Measurements from ENCODE around the gene OLIG3. TPM values are rescaled to one million over a fixed set of nuclear protein-coding genes. Genes with fewer than 3 reads are reported as not detected.

The OLIG3 gene
- polyA plus RNA-seq (ENCODE audit: insufficient read length in 12 of 12), result not detected
- long read RNA-seq, donor 1, result 0 reads
- long read RNA-seq, donor 2, result 0 reads
- long read RNA-seq, donor 3, result 0 reads
- long read RNA-seq, donor 4, result 0 reads
- long read RNA-seq, donor 5, result 0 reads
- long read RNA-seq, donor 6, result 0 reads
- long read RNA-seq, donor 7, result 0 reads
- long read RNA-seq, donor 8, result 0 reads
- long read RNA-seq, donor 9, result 0 reads
- long read RNA-seq, donor 10, result 0 reads
- long read RNA-seq, donor 11, result 0 reads

DNA sequence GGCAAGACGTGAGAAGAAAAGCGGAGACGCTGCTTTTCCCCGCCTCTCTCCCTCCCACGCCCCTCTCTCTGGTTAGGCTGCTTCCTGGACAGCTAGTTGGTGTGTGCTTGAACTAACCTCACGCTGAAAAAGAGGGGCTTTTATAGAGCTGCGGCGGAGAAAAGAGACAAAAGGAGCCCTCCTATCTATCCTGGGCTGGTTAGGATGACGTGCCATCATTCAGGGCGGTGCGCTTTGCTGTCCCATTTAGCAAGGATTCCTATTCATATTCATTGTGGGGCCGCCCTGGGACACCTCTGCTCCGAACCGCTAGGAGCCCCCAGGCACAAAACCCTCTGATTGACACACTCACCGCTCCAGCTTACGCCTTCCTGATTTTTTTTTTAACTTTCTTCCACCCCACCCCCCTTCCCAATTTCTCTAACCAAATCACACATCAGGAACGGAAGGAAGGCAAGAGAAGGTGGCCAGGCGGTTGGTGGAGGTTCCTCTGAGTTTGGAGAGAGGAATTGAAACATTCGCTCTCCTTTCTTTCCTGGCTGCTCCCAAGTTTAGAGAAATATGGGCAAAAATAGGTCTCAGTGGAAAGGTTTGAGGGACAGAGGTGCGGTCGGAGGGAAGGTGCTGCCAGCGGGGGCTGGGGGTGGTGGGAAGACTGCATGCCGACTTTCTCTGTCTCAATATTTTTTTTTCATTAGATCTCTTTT, at the start of gene OLIG3:
OLIG3 (minus strand) TSS at position 114 of the 707 bp plus-strand sequence. CDS start 224 bp downstream, outside the sequence.
- no peak for DNase-seq

DNA sequence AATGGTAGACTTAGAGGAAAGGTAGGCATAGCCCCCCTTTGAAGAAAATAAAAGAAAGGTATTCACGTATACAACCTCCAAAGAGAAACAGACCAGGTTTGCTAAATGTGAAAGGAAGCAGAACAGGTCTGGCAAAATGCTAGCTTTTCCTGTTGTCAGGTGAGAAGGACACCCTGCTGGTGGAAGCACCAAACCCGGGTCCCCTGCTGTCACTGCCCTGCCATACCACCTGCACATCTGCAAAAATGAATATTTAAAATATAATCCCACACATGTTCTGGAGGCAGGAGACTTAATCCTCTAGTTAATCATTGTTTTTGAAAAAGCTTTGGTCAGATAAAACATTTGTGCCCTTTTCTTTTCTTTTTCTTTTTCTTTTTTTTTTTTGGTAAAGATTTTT, 48.9 kb upstream of the OLIG3 start:
- no peak for DNase-seq

- DNase-seq, result no peak
These were observed 48.5 kb upstream of the OLIG3 start for GRCh38 chr6:137542713-137543112.

- no peak for DNase-seq
These were observed 47.4 kb upstream of the OLIG3 start for GRCh38 chr6:137541534-137542063.

DNA sequence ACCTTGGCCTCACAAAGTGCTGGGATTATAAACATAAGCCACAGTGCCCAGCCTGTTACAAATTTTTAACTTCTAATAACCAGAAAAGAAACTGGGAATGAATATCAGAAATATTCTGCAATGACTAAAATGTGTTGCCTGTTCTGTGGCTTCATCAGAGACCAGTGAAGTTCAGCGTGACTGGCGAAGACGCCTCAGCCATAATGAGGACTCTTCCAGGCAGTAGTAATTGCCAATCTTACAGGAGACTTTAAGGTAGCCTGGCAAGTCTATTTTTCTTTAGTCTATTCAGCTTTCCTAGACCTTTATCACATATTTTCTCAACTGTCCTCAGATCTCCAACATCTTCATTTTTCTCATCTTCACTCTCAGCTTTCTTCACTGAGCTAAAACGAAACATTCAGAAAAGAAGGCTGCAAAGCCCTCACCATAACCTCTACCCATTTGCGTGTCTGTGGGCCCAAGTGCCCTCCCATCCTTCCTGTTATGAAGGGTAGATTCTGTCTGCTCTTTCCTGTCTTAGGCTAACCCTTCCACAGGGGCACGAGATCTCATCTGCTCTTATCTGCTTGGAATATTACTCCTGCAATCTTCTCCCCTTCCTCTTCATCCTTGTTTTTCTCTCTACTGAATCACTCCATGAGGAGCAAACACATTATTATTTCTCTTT, 42.0 kb upstream of the OLIG3 start:
- no peak for DNase-seq

- DNase-seq, result no peak
These were observed 37.3 kb upstream of the OLIG3 start for GRCh38 chr6:137531376-137532092.

- DNase-seq, result no peak
These were observed 36.2 kb upstream of the OLIG3 start for GRCh38 chr6:137530404-137530803.

DNA sequence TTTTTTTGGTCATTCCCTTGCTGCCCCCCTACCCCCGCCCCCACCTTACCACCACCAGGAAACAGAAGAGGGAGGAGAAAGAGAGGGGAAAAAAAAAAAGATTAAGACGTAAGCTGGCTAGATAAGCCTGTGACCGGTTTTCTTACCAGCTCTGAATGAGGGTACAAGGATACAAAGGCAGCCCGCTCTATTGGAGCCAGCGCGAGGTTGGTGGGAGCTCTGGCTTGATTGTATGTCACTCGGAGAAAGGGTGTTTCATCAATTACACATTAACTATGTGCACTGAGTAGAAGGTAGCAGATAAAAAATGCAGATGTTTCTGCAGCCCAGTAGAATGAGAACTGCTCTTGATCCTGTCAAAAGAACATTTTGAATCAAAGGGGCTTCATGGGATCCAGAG, 28.6 kb upstream of the OLIG3 start:
- no peak for DNase-seq

DNA sequence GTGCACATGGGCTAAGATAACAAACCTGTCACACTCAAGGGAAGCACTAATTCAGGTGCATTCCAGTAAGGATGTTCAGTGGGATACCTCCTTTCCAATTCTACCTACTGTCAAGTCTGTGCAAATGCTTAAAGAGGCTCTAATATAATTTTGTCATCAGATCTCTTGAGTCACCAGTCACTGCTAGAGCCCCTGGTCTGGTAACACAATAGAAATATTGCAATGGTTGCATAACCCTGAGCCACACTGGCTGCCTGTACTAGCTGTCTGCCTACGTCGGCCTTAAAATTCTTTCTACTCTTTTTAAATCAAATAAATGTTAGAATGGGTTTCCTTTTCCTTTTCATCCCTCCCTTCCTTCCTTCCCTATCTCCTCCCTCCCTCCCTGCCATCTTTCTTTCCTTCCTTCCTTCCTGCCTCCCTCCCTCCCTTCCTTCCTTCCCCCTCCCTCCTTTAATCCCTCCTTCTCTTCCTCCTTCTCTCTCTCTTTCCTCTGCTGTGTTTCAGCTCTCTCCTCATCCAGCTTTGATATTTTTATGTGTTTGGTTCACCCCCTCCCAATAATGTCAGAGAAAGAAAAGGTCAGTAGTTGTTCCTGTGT, 28.1 kb upstream of the OLIG3 start:
- DNase-seq, result no peak

DNA sequence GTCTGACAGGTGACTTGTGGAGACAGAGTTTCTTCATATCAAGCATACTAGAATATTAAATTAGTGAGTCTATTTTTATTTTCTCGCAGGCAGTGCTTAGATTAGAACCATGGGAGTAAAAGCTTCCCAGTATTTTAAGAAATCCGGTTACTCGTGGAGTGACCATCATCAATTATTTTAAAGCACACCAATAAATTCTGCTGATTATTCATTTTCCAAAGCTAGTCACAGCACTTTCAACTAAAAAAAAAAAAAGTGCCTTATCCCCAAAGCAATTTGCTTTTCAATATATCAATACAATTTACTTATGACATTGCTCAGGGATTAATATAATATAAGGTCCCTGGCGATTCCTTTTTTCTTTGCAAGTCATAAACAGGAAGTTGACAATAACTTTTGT, 26.3 kb upstream of the OLIG3 start:
- DNase-seq, result no peak

DNA sequence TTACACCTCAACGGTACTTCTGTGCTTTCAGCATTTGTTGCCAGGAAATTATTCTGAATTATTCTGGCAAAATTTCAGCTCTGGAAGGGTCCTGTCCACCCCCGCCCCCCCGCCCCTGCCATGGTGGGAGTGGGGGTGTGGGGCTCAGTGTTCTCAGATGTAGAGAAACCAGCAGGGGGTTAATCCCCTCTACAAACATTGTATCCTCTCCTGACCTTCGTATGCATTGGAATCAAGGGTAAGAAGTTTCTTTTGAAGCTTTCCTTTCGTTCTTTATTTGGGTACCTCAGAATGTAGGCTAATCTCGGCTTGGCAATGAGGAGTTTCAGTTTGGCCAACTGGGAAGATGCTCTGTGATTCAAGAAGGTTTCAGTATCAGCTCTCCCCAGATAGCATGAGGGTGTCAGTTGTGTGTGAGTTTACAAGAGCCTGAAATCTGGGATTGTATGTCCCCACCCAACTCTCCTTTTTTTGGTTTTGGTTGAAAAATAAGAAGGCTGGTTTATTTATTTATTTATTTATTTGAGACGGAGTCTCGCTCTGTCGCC, 25.5 kb upstream of the OLIG3 start:
- no peak for DNase-seq

DNA sequence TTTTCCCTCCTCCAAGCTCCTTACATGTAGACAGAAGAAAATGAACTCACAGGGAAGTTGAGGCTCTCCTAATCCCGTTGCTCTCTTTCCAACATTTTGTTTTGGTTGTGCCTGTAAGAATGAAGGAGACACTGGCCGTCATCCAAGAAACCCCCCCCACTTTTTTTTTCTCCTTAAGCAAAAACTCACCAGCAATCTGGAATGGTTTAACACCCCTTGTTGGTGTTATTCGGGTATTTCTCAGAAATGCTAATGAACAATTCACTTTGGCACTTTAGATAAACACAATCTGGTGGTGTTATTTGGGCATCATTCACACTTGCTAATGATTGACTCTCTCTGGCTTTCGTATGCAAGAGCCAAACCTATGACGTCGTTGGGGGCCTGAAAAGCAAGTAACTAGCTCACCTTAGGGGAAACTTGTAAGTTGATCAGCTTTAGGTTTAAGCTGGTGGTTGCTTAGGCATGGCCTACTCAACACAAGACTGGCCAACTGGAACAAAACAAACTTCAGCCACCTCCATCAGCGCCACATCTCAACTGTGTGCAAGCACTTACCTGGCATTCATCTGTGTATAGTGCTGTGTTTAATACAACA, 24.3 kb upstream of the OLIG3 start:
- no peak for DNase-seq

DNA sequence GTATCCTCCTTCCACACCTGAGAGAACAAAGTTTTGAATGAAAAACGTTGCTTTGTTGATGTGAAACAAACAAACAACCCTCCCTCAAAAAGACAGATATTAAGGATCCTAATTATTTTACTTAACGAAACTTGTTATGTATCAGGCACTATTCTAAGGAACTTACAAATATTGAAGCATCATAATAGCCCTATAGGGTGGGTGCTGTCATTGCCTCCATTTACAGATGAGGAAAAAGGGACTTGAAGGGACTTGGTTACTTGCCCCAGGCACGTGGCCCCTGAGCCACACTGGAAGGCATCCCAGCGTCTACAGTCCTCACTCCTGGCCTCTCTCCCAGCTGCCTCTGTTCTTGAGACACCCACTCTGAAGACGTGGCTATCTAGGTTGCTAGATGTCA, 20.2 kb upstream of the OLIG3 start:
- DNase-seq, result no peak

DNA sequence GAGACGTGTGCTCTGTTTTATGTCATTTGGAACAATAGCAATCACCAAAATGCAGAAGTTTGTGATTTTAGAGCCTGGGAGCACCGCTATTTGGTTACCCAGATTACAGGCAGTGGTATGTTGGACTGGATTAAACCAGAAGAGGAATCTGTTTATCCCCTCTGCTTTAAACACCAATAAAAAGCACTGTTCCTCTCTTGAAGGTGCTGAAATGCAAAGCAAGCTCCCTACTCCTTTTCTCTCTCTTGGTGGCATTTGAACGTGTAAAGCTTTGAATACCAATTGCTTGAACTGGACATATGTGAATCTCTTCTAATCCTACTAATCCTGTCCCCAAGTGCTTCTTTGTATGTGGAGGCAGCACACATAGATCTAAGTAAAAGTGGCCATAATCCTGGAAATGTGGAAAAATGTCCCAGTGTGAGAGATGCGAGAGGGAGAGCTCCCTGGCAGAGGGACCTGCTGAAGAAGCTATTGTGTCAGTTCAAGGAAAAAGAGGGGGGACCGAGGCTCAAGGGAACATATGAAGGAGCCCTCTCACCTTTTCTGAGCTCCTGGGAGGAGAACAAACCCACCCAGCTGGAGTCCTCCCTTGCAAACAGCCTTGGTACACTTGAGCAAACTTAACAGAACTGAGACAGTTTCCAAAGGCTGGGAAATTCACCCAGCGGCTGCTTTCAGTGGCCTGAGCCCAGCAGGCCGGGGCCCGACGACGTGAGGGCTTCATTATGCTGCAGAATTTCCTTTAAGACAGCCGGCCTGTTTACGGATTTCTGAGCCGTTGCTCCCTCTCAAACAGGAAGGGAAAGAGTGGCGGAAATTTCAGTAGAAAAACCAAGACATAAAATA, 18.8 kb upstream of the OLIG3 start:
- no peak for DNase-seq

- DNase-seq, result no peak
These were observed 16.7 kb upstream of the OLIG3 start for GRCh38 chr6:137510923-137511322.

GRCh38 chr6:137498481-137499190, 4.4 kb upstream of the OLIG3 start:
- no peak for DNase-seq

GRCh38 chr6:137497721-137498463, 3.7 kb upstream of the OLIG3 start:
- DNase-seq, result no peak

- DNase-seq, result no peak
These were observed 2.9 kb upstream of the OLIG3 start for GRCh38 chr6:137496909-137497720.
